MCF 10A (cell line): ENCODE measurements around the gene ERVK3-1. TPM values are rescaled to one million over a fixed set of nuclear protein-coding genes. Genes with fewer than 3 reads are reported as not detected.

ENCODE experiments used
- BruUV-seq: library from RNA; stranded (reverse); fragments of 400-500 nt; replicated peaks from 2 replicates; lab custom pipeline; 2021; lab: Mats Ljungman, UMichigan
- CTCF ChIA-PET: fragments of 300-600 bp; sonication (Branson Sonifier 250); formaldehyde crosslinking; extraction: SDS; loops from one replicate; lab custom pipeline; 2021; ENCODE audit warnings: antibody characterized with exemption, inconsistent platforms; lab: Yijun Ruan, JAX
- POLR2A ChIA-PET: fragments of 300-600, 350-650 bp; sonication (Branson Sonifier 250); formaldehyde crosslinking; extraction: SDS; loops from one replicate; lab custom pipeline; 2020; ENCODE audit warnings: antibody characterized with exemption, inconsistent platforms; lab: Yijun Ruan, JAX
- DNase-seq: peaks from one replicate; pipeline ENCODE4 v3.0.0-alpha.2; 2018; ENCODE audit not compliant: unreplicated experiment
- H3K27ac Mint-ChIP-seq: one replicate; pipeline ENCODE4 v1.8.0; 2022; ENCODE audit warnings: mild to moderate bottlenecking, low read depth, mixed read lengths; ENCODE audit not compliant: unreplicated experiment
- H3K27me3 Mint-ChIP-seq: one replicate; pipeline ENCODE4 v1.8.0; 2022; ENCODE audit warnings: mixed read lengths; ENCODE audit not compliant: insufficient read depth, unreplicated experiment
- H3K36me3 Mint-ChIP-seq: one replicate; pipeline ENCODE4 v1.8.0; 2022; ENCODE audit warnings: mild to moderate bottlenecking, moderate library complexity, mixed read lengths; ENCODE audit not compliant: insufficient read depth, unreplicated experiment
- H3K4me1 Mint-ChIP-seq: one replicate; pipeline ENCODE4 v1.8.0; 2022; ENCODE audit warnings: mixed read lengths; ENCODE audit not compliant: insufficient read depth, unreplicated experiment
- H3K4me3 Mint-ChIP-seq: one replicate; pipeline ENCODE4 v1.8.0; 2022; ENCODE audit warnings: mild to moderate bottlenecking, moderate library complexity, mixed read lengths; ENCODE audit not compliant: unreplicated experiment
- H3K9me3 Mint-ChIP-seq: one replicate; pipeline ENCODE4 v1.8.0; 2022; ENCODE audit warnings: mixed read lengths; ENCODE audit not compliant: unreplicated experiment
- intact Hi-C: fragments of 100-400 bp; cut with micrococcal nuclease; formaldehyde crosslinking; loops from 2 replicates; pipeline ENCODE4 v1.14.1; 2022
- total RNA-seq: library from RNA; stranded (reverse); gene quantifications from 2 replicates; pipeline ENCODE4 v1.2.3, GENCODE V29; 2022
- TF ChIP-seq, protein P1 (sequence below): fragments of 200-600 bp; IDR thresholded peaks from one replicate; pipeline ENCODE4 v1.8.0; 2022; ENCODE audit warnings: antibody characterized with exemption, mild to moderate bottlenecking; ENCODE audit not compliant: unreplicated experiment

The ERVK3-1 gene
- total RNA-seq, 1 experiment from 2014 or later = 63.1 TPM

- Mint-ChIP-seq H3K4me1 (peaks cover 18% of the 10 kb centered on the region), H3K27me3 (no peaks in the 10 kb centered on the region), H3K27ac (peak within 1 kb of the TSS; percentile 97), H3K4me3 (peak within 1 kb of the TSS; percentile 89), H3K36me3 (peaks cover 33% of the 10 kb centered on the region), H3K9me3 (peaks cover 18% of the 10 kb centered on the region)
- TF ChIP-seq, protein P1, sequence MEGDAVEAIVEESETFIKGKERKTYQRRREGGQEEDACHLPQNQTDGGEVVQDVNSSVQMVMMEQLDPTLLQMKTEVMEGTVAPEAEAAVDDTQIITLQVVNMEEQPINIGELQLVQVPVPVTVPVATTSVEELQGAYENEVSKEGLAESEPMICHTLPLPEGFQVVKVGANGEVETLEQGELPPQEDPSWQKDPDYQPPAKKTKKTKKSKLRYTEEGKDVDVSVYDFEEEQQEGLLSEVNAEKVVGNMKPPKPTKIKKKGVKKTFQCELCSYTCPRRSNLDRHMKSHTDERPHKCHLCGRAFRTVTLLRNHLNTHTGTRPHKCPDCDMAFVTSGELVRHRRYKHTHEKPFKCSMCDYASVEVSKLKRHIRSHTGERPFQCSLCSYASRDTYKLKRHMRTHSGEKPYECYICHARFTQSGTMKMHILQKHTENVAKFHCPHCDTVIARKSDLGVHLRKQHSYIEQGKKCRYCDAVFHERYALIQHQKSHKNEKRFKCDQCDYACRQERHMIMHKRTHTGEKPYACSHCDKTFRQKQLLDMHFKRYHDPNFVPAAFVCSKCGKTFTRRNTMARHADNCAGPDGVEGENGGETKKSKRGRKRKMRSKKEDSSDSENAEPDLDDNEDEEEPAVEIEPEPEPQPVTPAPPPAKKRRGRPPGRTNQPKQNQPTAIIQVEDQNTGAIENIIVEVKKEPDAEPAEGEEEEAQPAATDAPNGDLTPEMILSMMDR = no peak
- DNase-seq = peak; percentile 99
- POLR2A ChIA-PET = interaction anchor here (0.5 to 3.3 kb wide), 21 partner anchors 9 to 1056 kb away, joined by 3 to 17 read pairs (median 3); partner anchors contain the start of genes ERVK3-1, ZNF544, ZNF805 and ZSCAN22
- intact Hi-C loops = no loop called here
- no TSS peak for BruUV-seq
- CTCF ChIA-PET = interaction anchor here (0.6 to 0.7 kb wide), 3 partner anchors 49 to 1683 kb away, joined by 3 to 4 read pairs (median 3); partner anchors contain the start of gene ZNF71
Measured at GRCh38 chr19:58278541-58279041, 26.6 kb upstream of the ERVK3-1 start, which contains the start of gene ZNF8. Gene ZNF8, plus strand, starts transcription at chr19:58278955. Its CDS starts 127 bp downstream, at chr19:58279082.

DNA sequence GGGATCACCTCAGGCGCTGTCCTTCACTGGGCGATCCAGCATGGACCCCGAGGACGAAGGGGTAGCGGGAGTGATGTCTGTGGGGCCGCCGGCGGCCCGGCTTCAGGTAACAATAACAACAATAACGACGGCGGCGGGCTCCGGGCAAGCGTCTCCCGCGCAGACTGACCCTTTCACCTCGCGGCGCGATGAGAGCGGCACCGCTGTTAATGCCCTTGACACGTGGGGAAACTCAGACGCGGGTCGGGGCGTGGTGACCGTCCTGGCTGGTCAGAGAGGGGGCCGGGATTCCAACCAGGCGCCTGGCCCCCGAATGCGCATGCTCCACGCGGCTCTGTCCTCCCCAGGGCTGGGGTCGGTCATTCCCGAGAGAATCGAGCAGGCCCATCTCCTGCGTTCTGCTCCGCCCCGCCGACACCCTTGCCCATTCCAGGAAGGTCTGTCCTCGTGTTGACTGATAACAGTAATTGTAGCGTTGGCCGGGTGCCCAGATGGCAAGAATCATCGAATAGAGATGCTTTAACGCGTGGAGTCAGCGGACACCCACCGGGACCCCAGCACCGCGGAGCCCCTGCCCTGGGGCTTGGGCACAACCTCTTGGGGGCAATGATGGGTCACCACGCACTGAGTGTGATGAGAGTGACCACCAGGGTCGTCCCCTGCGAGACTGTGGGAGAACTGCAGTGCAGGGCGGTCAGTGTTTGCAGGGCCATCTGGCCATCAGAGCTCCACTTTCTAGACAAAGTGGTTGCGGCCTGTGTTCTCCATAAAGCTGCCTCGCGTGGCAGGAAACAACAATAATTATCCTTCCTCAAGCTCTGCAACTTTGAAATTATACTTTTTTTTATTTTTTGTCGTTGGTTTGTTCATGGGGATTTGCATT lies 25.9 kb upstream of the ERVK3-1 start:
- ChIA-PET CTCF (interaction anchor here (0.6 to 0.9 kb wide), 3 partner anchors 21 to 861 kb away, joined by 3 read pairs; no protein-coding TSS in a partner anchor), POLR2A (interaction anchor here (0.5 to 3.3 kb wide), 18 partner anchors 9 to 1039 kb away, joined by 3 to 17 read pairs (median 4); partner anchors contain the start of genes ERVK3-1, ZNF497, ZNF544 and ZNF551)
- peak overlapping the region; percentile 97 for H3K27ac Mint-ChIP-seq
- H3K36me3 Mint-ChIP-seq = peaks cover 31% of the 10 kb centered on the region
- no peaks in the 10 kb centered on the region for H3K27me3 Mint-ChIP-seq
- H3K4me1 Mint-ChIP-seq = peaks cover 18% of the 10 kb centered on the region
- intact Hi-C loops = no loop called here
- peak overlapping the region; percentile 89 for H3K4me3 Mint-ChIP-seq
- BruUV-seq = TSS peak; percentile 46
- peak; percentile 58 for DNase-seq
- TF ChIP-seq, protein P1 = no peak
- peaks cover 18% of the 10 kb centered on the region for H3K9me3 Mint-ChIP-seq

DNA sequence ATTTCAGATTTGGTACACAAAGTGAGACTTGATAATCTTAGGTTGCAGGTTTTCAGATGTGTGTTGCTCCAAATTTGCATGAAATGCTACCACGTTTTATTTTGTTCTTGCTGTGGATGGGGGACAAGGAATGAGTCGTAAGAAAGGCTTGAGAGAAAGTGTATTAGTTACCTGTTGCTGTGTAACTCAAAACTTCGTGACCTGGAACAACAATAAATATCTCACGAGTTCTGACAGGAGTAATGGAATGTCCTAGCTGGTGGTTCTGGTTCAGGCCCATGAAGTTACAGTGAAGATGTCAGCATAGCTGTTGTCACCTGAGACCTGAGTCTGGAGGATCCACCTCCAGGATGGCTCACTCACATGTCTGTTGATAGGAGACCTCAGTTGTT lies 25.3 kb upstream of the ERVK3-1 start:
- CTCF ChIA-PET = interaction anchor here (0.9 kb wide), 2 partner anchors 20 to 51 kb away, joined by 3 read pairs; partner anchors contain the start of gene ZNF544
- POLR2A ChIA-PET = interaction anchor here (0.6 to 3.3 kb wide), 8 partner anchors 21 to 598 kb away, joined by 3 to 12 read pairs (median 4); partner anchors contain the start of genes ERVK3-1, ZNF497, ZNF544 and ZNF551
- intact Hi-C loops = no loop called here
- peaks cover 30% of the 10 kb centered on the region for H3K36me3 Mint-ChIP-seq
- peak overlapping the region; percentile 89 for H3K4me3 Mint-ChIP-seq
- H3K4me1 Mint-ChIP-seq = peaks cover 18% of the 10 kb centered on the region
- H3K9me3 Mint-ChIP-seq = peaks cover 13% of the 10 kb centered on the region
- TF ChIP-seq, protein P1 = no peak
- BruUV-seq = no TSS peak
- no peak for DNase-seq
- H3K27me3 Mint-ChIP-seq = no peaks in the 10 kb centered on the region
- H3K27ac Mint-ChIP-seq = peak overlapping the region; percentile 97

DNA sequence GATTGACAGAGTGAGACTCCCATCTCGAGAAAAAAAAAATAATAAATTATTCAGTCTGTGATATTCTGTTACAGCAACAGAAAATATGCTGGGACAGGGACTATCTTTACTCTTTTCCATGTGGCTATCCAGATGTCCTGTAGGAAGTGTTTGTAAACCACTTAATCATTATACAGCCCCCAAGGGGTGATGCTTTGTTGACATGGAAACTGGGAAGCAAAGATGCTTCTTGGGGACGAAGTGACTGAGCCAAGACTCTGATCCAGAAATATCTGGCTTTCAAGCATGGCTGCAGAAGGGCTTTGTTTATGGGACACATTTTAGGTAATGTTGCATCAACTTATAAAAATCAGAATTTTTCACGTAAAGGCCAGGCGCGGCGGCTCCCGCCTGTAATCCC lies 21.0 kb upstream of the ERVK3-1 start:
- no TSS peak for BruUV-seq
- H3K4me1 Mint-ChIP-seq = peaks cover 18% of the 10 kb centered on the region
- CTCF ChIA-PET = no interaction called here
- no peak for DNase-seq
- no peak overlapping the region for H3K4me3 Mint-ChIP-seq
- TF ChIP-seq, protein P1 = no peak
- POLR2A ChIA-PET = no interaction called here
- no peak overlapping the region for H3K27ac Mint-ChIP-seq
- peaks cover 60% of the 10 kb centered on the region for H3K36me3 Mint-ChIP-seq
- no peaks in the 10 kb centered on the region for H3K27me3 Mint-ChIP-seq
- intact Hi-C loops = no loop called here
- peaks cover 9% of the 10 kb centered on the region for H3K9me3 Mint-ChIP-seq
